ENCODE results near the gene STAP1.
"Not testable (repeated sequence)": the region's sequence is repeated elsewhere in the genome, so short reads cannot be mapped to it uniquely, and the experiment has no call there.

The STAP1 gene

DNA sequence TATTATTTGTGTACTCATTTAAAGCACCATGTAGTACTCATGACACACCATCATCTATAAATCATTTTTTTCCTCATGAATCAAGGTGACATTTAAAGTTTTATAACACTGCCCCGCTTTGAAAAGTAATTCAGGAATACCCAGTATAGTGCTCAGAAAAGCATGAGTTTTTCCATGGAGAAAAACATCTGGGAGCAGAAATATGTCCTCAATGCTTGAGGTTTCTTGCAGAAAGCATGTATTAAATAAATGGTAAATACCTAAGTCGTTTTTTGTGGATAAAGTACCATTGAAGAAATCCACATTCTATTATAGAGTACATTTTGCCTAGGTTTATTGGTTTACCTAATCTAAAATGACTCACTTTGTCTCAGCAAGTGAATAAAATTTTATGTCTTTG, 76.2 kb downstream of the STAP1 start:
- DNase-seq, result no peak

DNA sequence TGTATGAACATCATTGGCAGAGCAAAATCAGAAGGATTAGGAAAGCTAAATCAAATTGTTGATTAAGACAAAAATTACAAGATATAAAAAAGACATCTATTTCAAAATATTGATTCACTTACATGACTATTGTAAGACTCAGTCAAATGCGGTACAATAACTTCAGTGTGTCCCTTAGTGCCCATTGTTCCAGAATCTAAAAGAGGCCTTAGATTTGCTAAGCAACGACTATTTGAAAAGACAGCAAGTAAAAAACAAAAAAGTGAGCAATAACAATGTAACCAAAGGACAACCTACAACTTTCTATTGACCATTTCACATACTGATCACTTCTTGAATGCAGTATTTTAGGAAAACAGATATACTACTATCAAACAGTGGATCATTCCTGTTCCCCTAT, 76.8 kb downstream of the STAP1 start:
- DNase-seq, result no peak

DNA sequence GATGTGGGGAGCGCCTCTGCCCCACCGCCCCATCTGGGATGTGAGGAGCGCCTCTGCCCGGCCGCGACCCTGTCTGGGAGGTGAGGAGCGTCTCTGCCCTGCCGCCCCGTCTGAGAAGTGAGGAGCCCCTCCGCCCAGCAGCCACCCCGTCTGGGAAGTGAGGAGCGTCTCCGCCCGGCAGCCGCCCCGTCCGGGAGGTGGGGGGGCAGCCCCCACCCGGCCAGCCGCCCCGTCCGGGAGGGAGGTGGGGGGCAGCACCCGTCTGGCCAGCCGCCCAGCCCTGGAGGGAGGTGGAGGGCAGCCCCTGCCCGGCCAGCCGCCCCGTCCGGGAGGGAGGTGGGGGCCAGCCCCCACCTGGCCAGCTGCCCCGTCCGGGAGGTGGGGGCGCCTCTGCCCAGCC, 78.5 kb downstream of the STAP1 start:
- DNase-seq, result not testable (repeated sequence)

DNA sequence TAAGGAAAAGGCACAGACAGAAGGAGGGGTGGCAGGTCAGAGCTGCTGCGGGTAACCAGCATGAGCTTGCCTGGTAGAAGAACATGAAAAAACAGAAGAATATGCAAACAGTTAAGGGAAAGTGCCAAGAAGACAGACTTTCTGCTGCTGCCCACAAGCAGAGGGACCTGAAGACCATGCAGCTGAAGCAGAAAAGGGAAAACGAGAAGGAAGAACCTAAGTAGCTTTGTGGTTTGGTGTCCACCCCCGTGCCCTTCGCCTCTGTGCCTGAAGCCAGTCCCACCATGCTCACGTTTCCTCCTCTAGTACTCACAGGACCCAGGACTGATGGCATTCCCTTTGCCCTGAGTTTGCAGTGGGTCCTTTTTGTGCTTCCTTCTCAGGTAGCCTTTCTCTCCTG, 79.6 kb downstream of the STAP1 start:
- DNase-seq, result no peak

DNA sequence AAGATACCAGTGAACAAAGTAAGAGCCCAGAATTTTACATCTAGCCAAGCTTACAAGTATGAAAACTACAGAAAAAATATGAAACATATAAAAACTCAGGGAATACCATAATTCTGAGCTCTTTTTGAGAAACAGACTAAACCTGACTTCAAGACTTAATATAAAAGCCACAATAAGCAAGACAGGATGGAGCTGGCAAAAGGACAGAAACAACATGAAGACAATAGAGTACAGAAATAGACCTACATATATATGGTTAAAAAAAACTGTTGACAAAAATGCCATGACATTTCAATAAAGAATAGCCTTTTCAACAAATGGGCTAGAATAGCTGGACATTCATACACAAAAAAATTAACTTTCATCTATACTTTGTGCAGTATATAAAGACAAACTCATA, 93.0 kb downstream of the STAP1 start:
- DNase-seq, result no peak
